Common myeloid progenitor, CD34-positive (primary cell): Measurements from ENCODE around the gene PRR15.

Experiments
- CTCF ChIA-PET: fragments of 350-600 bp; sonication (Branson Sonifier 250); formaldehyde crosslinking; loops from one replicate; lab custom pipeline; 2021; ENCODE audit warnings: antibody characterized with exemption; lab: Charles Lee
- POLR2A ChIA-PET: fragments of 350-600 bp; sonication (Branson Sonifier 250); formaldehyde crosslinking; loops from one replicate; lab custom pipeline; 2021; ENCODE audit warnings: antibody characterized with exemption; lab: Charles Lee
- DNase-seq, 3 donors: peaks; one replicate each; pipeline versions ENCODE4 v3.0.0 to v3.0.0-alpha.2; 2013
- H3K27ac ChIP-seq, 2 experiments: 1 replicate in 1 of 2; 2 replicates in 1 of 2; pipeline ENCODE4 v1.7.0; 2013; ENCODE audit warnings: inconsistent platforms in 2 of 2, low read length in 2 of 2, mild to moderate bottlenecking in 2 of 2, low read depth in 1 of 2, moderate library complexity in 1 of 2; ENCODE audit not compliant: severe bottlenecking in 2 of 2, insufficient read depth in 1 of 2, poor library complexity in 1 of 2
- H3K27me3 ChIP-seq, 5 experiments: replicated peaks in 2 of 5; 1 replicate in 3 of 5; 2 replicates in 2 of 5; pipeline versions ENCODE4 v1.6.1 to v1.7.0; 2013; ENCODE audit warnings: low read length in 4 of 5, mild to moderate bottlenecking in 2 of 5, moderate library complexity in 2 of 5, inconsistent platforms in 1 of 5; ENCODE audit not compliant: insufficient read depth in 5 of 5, control insufficient read depth in 4 of 5
- H3K36me3 ChIP-seq, 4 experiments: 1 replicate in 2 of 4; 2 replicates in 2 of 4; pipeline versions ENCODE4 v1.6.1 to v1.7.0; 2013; ENCODE audit warnings: low read length in 3 of 4, control low read depth in 1 of 4, mild to moderate bottlenecking in 1 of 4; ENCODE audit not compliant: control insufficient read depth in 4 of 4, insufficient read depth in 4 of 4
- H3K4me1 ChIP-seq, 4 experiments: 1 replicate in 3 of 4; 2 replicates in 1 of 4; pipeline versions ENCODE4 v1.6.1 to v1.7.1; 2013; ENCODE audit warnings: low read length in 3 of 4, mild to moderate bottlenecking in 3 of 4, control low read depth in 1 of 4, inconsistent platforms in 1 of 4, moderate library complexity in 1 of 4; ENCODE audit not compliant: control insufficient read depth in 4 of 4, insufficient read depth in 4 of 4; ENCODE audit errors: control extremely low read depth in 1 of 4
- H3K4me3 ChIP-seq, 7 experiments: 1 replicate in 4 of 7; 2 replicates in 3 of 7; pipeline versions ENCODE4 v1.5.1 to v1.7.0; 2013; ENCODE audit warnings: mild to moderate bottlenecking in 7 of 7, low read length in 6 of 7, moderate library complexity in 6 of 7, inconsistent platforms in 2 of 7, low read depth in 2 of 7, control low read depth in 1 of 7; ENCODE audit not compliant: insufficient read depth in 4 of 7, control insufficient read depth in 1 of 7; ENCODE audit errors: extremely low read depth in 1 of 7
- H3K9me3 ChIP-seq, 5 experiments: 1 replicate in 4 of 5; 2 replicates in 1 of 5; pipeline versions ENCODE4 v1.6.1 to v1.7.1; 2013; ENCODE audit warnings: low read length in 4 of 5, mild to moderate bottlenecking in 2 of 5, inconsistent platforms in 1 of 5, low read depth in 1 of 5, moderate library complexity in 1 of 5; ENCODE audit not compliant: control insufficient read depth in 4 of 5, insufficient read depth in 2 of 5; ENCODE audit errors: control extremely low read depth in 1 of 5
- WGBS: methylation state at CpG from one replicate; pipeline ENCODE4 v1.1.5; 2013; ENCODE audit not compliant: insufficient coverage; 5-methylcytosine and 5-hydroxymethylcytosine counted together

PRR15 gene

DNA sequence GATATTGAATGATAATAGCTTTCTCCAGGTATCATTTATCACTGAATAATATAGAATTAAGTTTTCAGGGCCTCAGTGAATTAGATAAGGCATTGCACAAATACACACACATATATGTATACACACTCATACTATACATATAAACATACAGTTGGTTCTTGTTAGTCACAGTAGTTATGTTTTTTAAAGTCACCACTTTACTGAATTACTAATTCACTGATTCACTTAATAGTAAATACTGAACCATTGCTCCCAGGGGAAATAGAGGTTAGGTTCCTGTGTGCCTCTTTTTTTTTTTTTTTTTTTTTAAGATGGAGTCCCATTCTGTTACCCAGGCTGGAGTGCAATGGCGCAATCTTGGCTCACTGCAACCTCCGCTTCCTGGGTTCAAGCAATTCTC, 33.6 kb downstream of the PRR15 start:
- Histone ChIP-seq H3K4me3 (no peak overlapping the region), H3K4me1 (no peaks in the 10 kb centered on the region), H3K27ac (no peak overlapping the region), H3K36me3 (no peaks in the 10 kb centered on the region), H3K9me3 (no peaks in the 10 kb centered on the region), H3K27me3 (no peaks in the 10 kb centered on the region)
- ChIA-PET POLR2A (no interaction called here), CTCF (no interaction called here)
- no peak for DNase-seq
- 100% methylated on average over 1 of the region's 2 CpGs for WGBS

DNA sequence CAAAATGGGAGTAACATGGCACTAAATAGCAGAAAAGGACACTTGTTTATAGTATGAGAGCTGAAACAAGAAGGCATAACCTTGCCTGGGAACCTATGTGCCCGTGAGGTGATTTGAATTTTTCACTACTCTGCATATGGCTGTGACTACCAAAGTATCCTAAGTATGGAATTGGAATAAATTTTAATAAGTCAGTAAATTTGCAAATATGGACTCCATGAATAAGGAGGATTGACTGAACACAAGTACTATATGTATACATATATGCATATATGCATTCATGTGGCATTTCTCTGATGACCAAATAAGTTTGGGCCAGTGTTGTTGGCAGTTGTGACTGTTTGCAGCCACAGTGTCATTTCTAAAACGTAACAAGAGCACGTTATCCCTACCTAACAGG, 34.5 kb downstream of the PRR15 start:
- WGBS: 100% methylated on average over 1 of the region's 3 CpGs
- H3K9me3 ChIP-seq: no peaks in the 10 kb centered on the region
- H3K4me1 ChIP-seq: no peaks in the 10 kb centered on the region
- DNase-seq: no peak
- CTCF ChIA-PET: interaction anchor here (0.6 kb wide), 1 partner anchor 16 kb away, joined by 4 read pairs; no protein-coding TSS in a partner anchor
- no peak overlapping the region for H3K4me3 ChIP-seq
- no peaks in the 10 kb centered on the region for H3K27me3 ChIP-seq
- no peaks in the 10 kb centered on the region for H3K36me3 ChIP-seq
- POLR2A ChIA-PET: no interaction called here
- H3K27ac ChIP-seq: no peak overlapping the region

DNA sequence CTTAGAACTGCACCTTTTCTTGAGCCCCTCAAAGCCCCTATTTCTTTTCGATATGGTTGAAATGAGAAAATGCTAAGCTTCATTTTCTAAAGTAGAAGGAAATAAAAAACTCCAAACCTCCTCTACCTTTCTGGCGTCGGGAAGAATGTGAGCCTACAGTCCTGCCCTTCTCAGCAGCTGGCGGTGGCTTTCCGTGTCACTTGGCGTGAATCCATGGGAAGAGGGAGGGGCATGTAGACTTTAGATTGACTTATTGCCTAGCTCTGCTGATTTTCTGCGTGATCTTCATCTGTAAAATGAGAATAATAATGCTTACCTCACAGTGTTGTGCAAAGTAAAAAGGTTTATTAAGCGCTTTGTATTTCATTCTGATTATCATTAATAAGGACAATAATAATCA, 35.0 kb downstream of the PRR15 start:
- Histone ChIP-seq H3K4me1 (no peaks in the 10 kb centered on the region), H3K27ac (no peak overlapping the region), H3K36me3 (no peaks in the 10 kb centered on the region), H3K27me3 (no peaks in the 10 kb centered on the region), H3K4me3 (no peak overlapping the region), H3K9me3 (no peaks in the 10 kb centered on the region)
- ChIA-PET POLR2A (no interaction called here), CTCF (interaction anchor here (0.6 kb wide), 1 partner anchor 15 kb away, joined by 4 read pairs; no protein-coding TSS in a partner anchor)
- no peak for DNase-seq
- WGBS: 95% methylated on average over 5 of the region's 8 CpGs

DNA sequence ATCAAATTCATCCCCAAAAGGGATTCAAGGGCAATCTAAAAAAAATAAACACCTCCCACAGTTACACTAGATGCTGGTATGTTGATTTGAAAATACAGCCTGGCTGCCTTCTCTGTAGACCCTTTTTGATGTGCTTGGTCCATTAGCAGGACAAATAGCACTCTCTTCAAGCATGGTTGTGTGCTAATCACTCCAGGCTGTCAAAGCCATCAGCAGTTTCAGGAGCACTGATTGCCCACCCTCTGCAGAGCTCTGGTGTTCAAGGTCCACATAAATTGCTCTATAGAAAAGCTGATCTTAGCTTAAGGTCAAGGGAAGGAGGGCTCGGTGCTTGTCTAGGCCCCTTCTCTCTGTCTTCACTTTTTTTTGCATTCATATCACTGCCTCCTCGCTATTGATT, 35.4 kb downstream of the PRR15 start:
- ChIA-PET POLR2A (no interaction called here), CTCF (no interaction called here)
- no CpG with 5 or more reads among the region's 2 CpGs for WGBS
- Histone ChIP-seq H3K27ac (no peak overlapping the region), H3K4me1 (no peaks in the 10 kb centered on the region), H3K9me3 (no peaks in the 10 kb centered on the region), H3K27me3 (no peaks in the 10 kb centered on the region), H3K36me3 (no peaks in the 10 kb centered on the region), H3K4me3 (no peak overlapping the region)
- DNase-seq: no peak

DNA sequence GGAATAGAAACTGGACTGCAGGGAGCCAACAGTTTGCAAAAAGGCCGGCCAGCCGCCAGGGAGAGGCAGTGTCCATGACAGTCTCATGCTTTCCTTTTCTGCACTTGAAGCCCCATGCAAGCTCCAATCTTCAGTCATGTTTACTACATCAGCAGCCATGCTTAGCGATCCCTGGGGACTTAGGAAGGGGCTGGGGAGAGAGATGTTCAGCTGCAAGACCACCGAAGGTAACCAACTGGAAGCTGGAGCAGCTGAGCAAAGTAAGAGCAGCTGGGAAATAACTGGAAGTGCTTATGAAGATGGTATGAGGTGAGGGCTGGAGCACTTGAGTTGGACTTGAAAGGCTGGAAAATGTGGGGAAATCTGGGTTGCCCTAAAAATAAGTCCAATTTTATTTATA, 37.0 kb downstream of the PRR15 start:
- Histone ChIP-seq H3K27ac (no peak overlapping the region), H3K4me1 (no peaks in the 10 kb centered on the region), H3K27me3 (no peaks in the 10 kb centered on the region), H3K9me3 (peaks cover 0 to 2% (median 0%) of the 10 kb centered on the region in 5 experiments), H3K36me3 (no peaks in the 10 kb centered on the region), H3K4me3 (no peak overlapping the region)
- POLR2A ChIA-PET: no interaction called here
- 96% methylated on average over 3 of the region's 4 CpGs for whole genome bisulfite sequencing
- CTCF ChIA-PET: no interaction called here
- DNase-seq: no peak

DNA sequence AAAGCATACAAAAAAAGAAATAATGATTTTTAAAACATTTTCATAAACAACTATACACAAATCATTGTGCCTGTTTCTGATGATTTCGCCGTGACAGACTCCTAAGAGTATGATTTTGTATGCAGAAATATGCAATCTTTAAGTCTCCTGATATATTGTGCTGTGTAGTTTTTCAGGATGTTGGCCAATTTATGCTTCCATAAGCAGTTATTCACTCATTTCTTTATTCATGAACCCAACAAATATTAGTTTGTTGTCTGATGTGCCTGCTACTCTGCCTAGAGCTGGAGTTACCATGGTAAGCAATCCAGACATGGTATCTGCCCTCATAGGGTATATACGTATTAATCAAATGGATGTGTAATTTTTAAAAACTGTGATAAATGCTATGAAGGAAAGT, 40.4 kb downstream of the PRR15 start:
- WGBS: 100% methylated on average over 1 of the region's 3 CpGs
- no peaks in the 10 kb centered on the region for H3K4me1 ChIP-seq
- ChIA-PET CTCF (no interaction called here), POLR2A (no interaction called here)
- no peak overlapping the region for H3K4me3 ChIP-seq
- H3K36me3 ChIP-seq: no peaks in the 10 kb centered on the region
- H3K27me3 ChIP-seq: no peaks in the 10 kb centered on the region
- no peak overlapping the region for H3K27ac ChIP-seq
- DNase-seq: no peak
- H3K9me3 ChIP-seq: peaks cover 0 to 3% (median 0%) of the 10 kb centered on the region in 5 experiments

DNA sequence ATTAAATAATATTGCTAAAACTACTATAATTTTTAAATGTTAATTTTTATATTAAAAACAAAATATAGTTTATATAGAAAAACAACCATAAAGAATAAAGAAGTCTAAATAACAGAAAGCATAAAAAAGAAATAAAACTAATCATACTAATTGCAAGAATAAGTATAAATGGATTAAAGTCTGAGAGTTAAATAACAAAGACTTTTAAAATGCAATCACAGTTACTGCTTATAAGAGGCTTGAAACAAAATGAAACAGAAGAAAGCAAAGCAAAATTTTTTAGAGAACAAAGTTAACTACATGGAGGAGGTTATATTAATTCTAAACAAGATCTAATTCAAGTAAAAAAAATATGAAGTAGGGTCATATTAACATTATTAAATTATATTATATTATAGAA, 41.1 kb downstream of the PRR15 start:
- H3K9me3 ChIP-seq: peaks cover 0 to 3% (median 0%) of the 10 kb centered on the region in 5 experiments
- no peak overlapping the region for H3K27ac ChIP-seq
- DNase-seq: no peak
- ChIA-PET POLR2A (no interaction called here), CTCF (no interaction called here)
- no peaks in the 10 kb centered on the region for H3K36me3 ChIP-seq
- H3K4me3 ChIP-seq: no peak overlapping the region
- no peaks in the 10 kb centered on the region for H3K27me3 ChIP-seq
- no peaks in the 10 kb centered on the region for H3K4me1 ChIP-seq
